Left lung (tissue), 10 donors: ENCODE data around the gene IFITM2. TPM values are rescaled to one million over a fixed set of nuclear protein-coding genes. Genes with fewer than 3 reads are reported as not detected.
"Not testable (repeated sequence)": the region's sequence is repeated elsewhere in the genome, so short reads cannot be mapped to it uniquely, and the experiment has no call there.

ENCODE experiments used
- ATAC-seq: fragments of 200-7000 bp; cut with Tn5 transposase; one replicate; pipeline ENCODE4 v1.9.1; 2020; ENCODE audit warnings: moderate library complexity
- DNase-seq, 4 donors: peaks; one replicate each; pipeline ENCODE4 v3.0.0-alpha.2; 2013 to 2020
- H3K27ac ChIP-seq, 2 donors: fragments of 200-600 bp; sonication (generic) in 1 of 2; one replicate each; pipeline versions ENCODE4 v1.5.0 to v1.8.0; 2020 to 2021
- H3K27me3 ChIP-seq, 2 donors: fragments of 200-600 bp; sonication (generic) in 1 of 2; one replicate each; pipeline versions ENCODE4 v1.5.0 to v1.8.0; 2020 to 2021
- H3K36me3 ChIP-seq, 2 donors: fragments of 200-600 bp; sonication (generic) in 1 of 2; one replicate each; pipeline versions ENCODE4 v1.5.0 to v1.8.0; 2020 to 2021
- H3K4me1 ChIP-seq, 2 donors: fragments of 200-600 bp; one replicate each; pipeline ENCODE4 v1.8.0; 2021
- H3K4me3 ChIP-seq, 2 donors: fragments of 200-600 bp; sonication (generic) in 1 of 2; one replicate each; pipeline versions ENCODE4 v1.5.0 to v1.8.0; 2020 to 2021; ENCODE audit warnings: mild to moderate bottlenecking in 1 of 2
- H3K9me3 ChIP-seq, 2 donors: fragments of 200-600 bp; sonication (generic) in 1 of 2; one replicate each; pipeline versions ENCODE4 v1.5.0 to v1.8.0; 2020 to 2021
- CTCF ChIP-seq, 2 donors: fragments of 200-600 bp; sonication (generic) in 1 of 2; IDR thresholded peaks; one replicate each; pipeline versions ENCODE4 v1.5.0 to v1.8.0; 2021; ENCODE audit warnings: antibody characterized with exemption in 2 of 2
- intact Hi-C, 2 donors: fragments of 100-400 bp; cut with DNase I; formaldehyde crosslinking; loops; one replicate each; pipeline versions ENCODE4 v1.11.2 to v1.14.2; 2022
- polyA plus RNA-seq, 6 donors: library from polyadenylated mRNA; unstranded; fragments of 120-200 nt; gene quantifications; one replicate each; pipeline ENCODE4 v1.2.1, GENCODE V29; 2013; ENCODE audit not compliant: insufficient read length in 6 of 6
- total RNA-seq, 2 donors: library from RNA; stranded (reverse); fragmentation: NEBNext Ultra II Directional; extraction: Animal tissue kit (Norgen Biotek cat#: 25700); gene quantifications; one replicate each; pipeline ENCODE4 v1.2.1, GENCODE V29; 2021
- donor health status: DM: no; HTN: yes; CAD: no.
- donor health status: DM: no; HTN: no; CAD: no.

The IFITM2 gene
- total and polyA plus RNA-seq, 8 donors, result 106 to 886 (median 162) TPM

- H3K4me3 ChIP-seq, result no peak overlapping the region
- no peaks in the 10 kb centered on the region for H3K9me3 ChIP-seq
- H3K27ac ChIP-seq, result no peak overlapping the region
- no peaks in the 10 kb centered on the region for H3K36me3 ChIP-seq
- H3K27me3 ChIP-seq, result no peaks in the 10 kb centered on the region
- no peak for TF ChIP-seq CTCF (IDR thresholded peaks at IDR 0.05)
- ATAC-seq, result no peak
- H3K4me1 ChIP-seq, result peaks cover 6 to 16% of the 10 kb centered on the region in 2 donors
- intact Hi-C loops, result no loop called here
- no peak for DNase-seq
Measured at GRCh38 chr11:339963-340362, 32.3 kb downstream of the IFITM2 start.

GRCh38 chr11:340539-341512 is 33.2 kb downstream of the IFITM2 start:
- no peak for TF ChIP-seq CTCF (IDR thresholded peaks at IDR 0.05)
- intact Hi-C loops, result no loop called here

GRCh38 chr11:342328-342727 is 34.7 kb downstream of the IFITM2 start:
- peak overlapping the region in 1 of 2 donors; percentile 23 for H3K27ac ChIP-seq

More at GRCh38 chr11:340539-341512, 33.2 kb downstream of the IFITM2 start:
- no peak overlapping the region for H3K27ac ChIP-seq
- DNase-seq (no peak), ATAC-seq (no peak)
- H3K27me3 ChIP-seq, result no peaks in the 10 kb centered on the region
- no peaks in the 10 kb centered on the region for H3K36me3 ChIP-seq
- no peak overlapping the region for H3K4me3 ChIP-seq
- H3K9me3 ChIP-seq, result no peaks in the 10 kb centered on the region
- peaks cover 6 to 13% of the 10 kb centered on the region in 2 donors for H3K4me1 ChIP-seq

GRCh38 chr11:344836-345578 is 37.4 kb downstream of the IFITM2 start:
- Histone ChIP-seq H3K9me3 (no peaks in the 10 kb centered on the region), H3K36me3 (no peaks in the 10 kb centered on the region), H3K27ac (no peak overlapping the region), H3K4me1 (peaks cover 0 to 7% of the 10 kb centered on the region in 2 donors), H3K4me3 (no peak overlapping the region), H3K27me3 (no peaks in the 10 kb centered on the region)
- DNase-seq, result no peak
- intact Hi-C loops, result no loop called here
- TF ChIP-seq CTCF (IDR thresholded peaks at IDR 0.05), result no peak
- ATAC-seq, result no peak

More at GRCh38 chr11:342328-342727, 34.7 kb downstream of the IFITM2 start:
- DNase-seq, result no peak
- TF ChIP-seq CTCF (IDR thresholded peaks at IDR 0.05), result no peak
- Histone ChIP-seq H3K4me3 (no peak overlapping the region), H3K4me1 (no peaks in the 10 kb centered on the region), H3K9me3 (no peaks in the 10 kb centered on the region), H3K36me3 (no peaks in the 10 kb centered on the region), H3K27me3 (no peaks in the 10 kb centered on the region)
- ATAC-seq, result no peak
- intact Hi-C loops, result no loop called here

GRCh38 chr11:346529-346928 is 38.9 kb downstream of the IFITM2 start:
- DNase-seq (no peak), ATAC-seq (no peak)
- H3K27ac ChIP-seq, result no peak overlapping the region
- no peaks in the 10 kb centered on the region for H3K36me3 ChIP-seq
- no peak for TF ChIP-seq CTCF (IDR thresholded peaks at IDR 0.05)
- peaks cover 0 to 23% of the 10 kb centered on the region in 2 donors for H3K4me1 ChIP-seq
- no peaks in the 10 kb centered on the region for H3K27me3 ChIP-seq
- H3K9me3 ChIP-seq, result no peaks in the 10 kb centered on the region
- intact Hi-C loops, result no loop called here
- no peak overlapping the region for H3K4me3 ChIP-seq

GRCh38 chr11:349270-349954 is 41.8 kb downstream of the IFITM2 start:
- H3K27me3 ChIP-seq, DNase-seq, intact Hi-C loops, ATAC-seq, H3K4me3 ChIP-seq, H3K9me3 ChIP-seq, H3K27ac ChIP-seq, H3K36me3 ChIP-seq: not testable (repeated sequence)
- peaks cover 15 to 45% of the 10 kb centered on the region in 2 donors for H3K4me1 ChIP-seq

- H3K27me3 ChIP-seq, intact Hi-C loops, H3K9me3 ChIP-seq, DNase-seq, H3K36me3 ChIP-seq, ATAC-seq, H3K4me3 ChIP-seq: not testable (repeated sequence)
- Histone ChIP-seq H3K4me1 (peaks cover 17 to 53% of the 10 kb centered on the region in 2 donors), H3K27ac (peak overlapping the region in 1 of 2 donors; percentile 63)
Measured at GRCh38 chr11:350033-350722, 42.6 kb downstream of the IFITM2 start.
